ENCODE results near the gene FAM120A. TPM values are rescaled to one million over a fixed set of nuclear protein-coding genes. Genes with fewer than 3 reads are reported as not detected.

The FAM120A gene
- total RNA-seq, 1 donor from 2014 or later = 57.7 TPM

DNA sequence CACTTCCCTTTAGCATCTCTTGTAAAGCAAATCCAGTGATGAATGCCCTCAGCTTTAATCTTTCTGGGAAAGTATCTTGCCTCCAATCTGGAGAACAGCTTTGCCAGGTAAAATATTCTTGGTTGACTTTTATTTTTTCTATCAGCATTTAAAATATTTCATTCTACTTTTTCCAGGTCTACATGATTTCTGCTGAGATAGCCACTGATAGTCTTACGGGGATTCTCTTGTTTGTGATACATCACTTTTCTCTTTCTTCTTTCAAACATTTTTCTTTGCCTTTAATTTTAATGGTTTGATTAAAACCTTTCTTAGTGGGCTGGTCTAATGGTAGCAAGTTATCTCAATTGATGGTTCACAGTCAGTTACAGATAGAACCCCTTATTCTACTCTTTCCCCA, 33.9 kb upstream of the FAM120A start:
- Histone ChIP-seq H3K9me3 (ENCODE audit: insufficient read depth, low read depth, low read length) (peaks cover 9% of the 10 kb centered on the region), H3K79me2 (ENCODE audit: insufficient read depth, low read length) (no peaks in the 10 kb centered on the region), H3K4me3 (ENCODE audit: insufficient read depth, low read depth, low read length) (no peak overlapping the region), H3K27me3 (ENCODE audit: insufficient read depth, low read length) (no peaks in the 10 kb centered on the region), H3K36me3 (ENCODE audit: insufficient read depth, low read length) (no peaks in the 10 kb centered on the region), H2AFZ (ENCODE audit: low read depth, low read length) (no peak overlapping the region), H3K4me1 (ENCODE audit: insufficient read depth, low read length) (no peaks in the 10 kb centered on the region), H3K27ac (ENCODE audit: low read depth, low read length) (no peak overlapping the region), H3K9ac (ENCODE audit: low read length) (no peak overlapping the region), H3K4me2 (ENCODE audit: low read length) (no peak overlapping the region), H4K20me1 (ENCODE audit: insufficient read depth, low read length) (no peaks in the 10 kb centered on the region)
- DNase-seq (ENCODE audit: low read depth) = no peak
- no peak overlapping the region for H3K27ac Mint-ChIP-seq (ENCODE audit: unreplicated experiment)
- no peaks in the 10 kb centered on the region for H3K4me1 Mint-ChIP-seq (ENCODE audit: low read depth, unreplicated experiment)
- no peaks in the 10 kb centered on the region for H3K27me3 Mint-ChIP-seq (ENCODE audit: low read depth, unreplicated experiment)
- H3K9me3 Mint-ChIP-seq (ENCODE audit: unreplicated experiment) = peaks cover 24% of the 10 kb centered on the region
- H3K36me3 Mint-ChIP-seq (ENCODE audit: low read depth, unreplicated experiment) = peaks cover 2% of the 10 kb centered on the region
- no peak overlapping the region for H3K4me3 Mint-ChIP-seq (ENCODE audit: unreplicated experiment)
- no peak for FAIRE-seq
- no peak for TF ChIP-seq EZH2 (IDR thresholded peaks at IDR 0.05; ENCODE audit: insufficient read depth, low read length)

DNA sequence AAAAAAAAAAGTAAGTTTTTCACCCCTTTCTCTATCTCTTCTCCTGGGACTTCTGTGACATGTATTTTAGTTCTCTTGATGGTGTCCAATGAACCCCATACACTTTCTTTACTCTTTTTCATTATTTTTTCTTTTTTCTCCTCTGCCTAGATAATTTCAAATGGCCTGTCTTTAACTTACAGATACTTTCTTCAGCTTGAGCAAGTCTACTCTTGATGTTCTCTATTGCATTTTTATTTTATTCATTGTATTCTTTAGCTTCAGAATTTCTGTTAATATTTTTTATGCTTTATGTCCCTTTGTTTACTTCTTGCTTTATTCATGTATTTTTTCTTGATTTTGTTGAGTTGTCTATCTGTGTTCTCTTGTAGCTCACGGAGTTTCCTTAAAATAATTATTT, 32.5 kb upstream of the FAM120A start:
- no peak for TF ChIP-seq EZH2 (IDR thresholded peaks at IDR 0.05; ENCODE audit: insufficient read depth, low read length)
- TF ChIP-seq, protein P1, sequence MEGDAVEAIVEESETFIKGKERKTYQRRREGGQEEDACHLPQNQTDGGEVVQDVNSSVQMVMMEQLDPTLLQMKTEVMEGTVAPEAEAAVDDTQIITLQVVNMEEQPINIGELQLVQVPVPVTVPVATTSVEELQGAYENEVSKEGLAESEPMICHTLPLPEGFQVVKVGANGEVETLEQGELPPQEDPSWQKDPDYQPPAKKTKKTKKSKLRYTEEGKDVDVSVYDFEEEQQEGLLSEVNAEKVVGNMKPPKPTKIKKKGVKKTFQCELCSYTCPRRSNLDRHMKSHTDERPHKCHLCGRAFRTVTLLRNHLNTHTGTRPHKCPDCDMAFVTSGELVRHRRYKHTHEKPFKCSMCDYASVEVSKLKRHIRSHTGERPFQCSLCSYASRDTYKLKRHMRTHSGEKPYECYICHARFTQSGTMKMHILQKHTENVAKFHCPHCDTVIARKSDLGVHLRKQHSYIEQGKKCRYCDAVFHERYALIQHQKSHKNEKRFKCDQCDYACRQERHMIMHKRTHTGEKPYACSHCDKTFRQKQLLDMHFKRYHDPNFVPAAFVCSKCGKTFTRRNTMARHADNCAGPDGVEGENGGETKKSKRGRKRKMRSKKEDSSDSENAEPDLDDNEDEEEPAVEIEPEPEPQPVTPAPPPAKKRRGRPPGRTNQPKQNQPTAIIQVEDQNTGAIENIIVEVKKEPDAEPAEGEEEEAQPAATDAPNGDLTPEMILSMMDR (IDR thresholded peaks at IDR 0.05; ENCODE audit: insufficient read depth, low read depth, low read length) = no peak
- Histone ChIP-seq H3K4me2 (ENCODE audit: low read length) (no peak overlapping the region), H3K9ac (ENCODE audit: low read length) (no peak overlapping the region), H3K79me2 (ENCODE audit: insufficient read depth, low read length) (no peaks in the 10 kb centered on the region), H3K4me3 (ENCODE audit: insufficient read depth, low read depth, low read length) (no peak overlapping the region), H3K36me3 (ENCODE audit: insufficient read depth, low read length) (no peaks in the 10 kb centered on the region), H3K27me3 (ENCODE audit: insufficient read depth, low read length) (no peaks in the 10 kb centered on the region), H3K9me3 (ENCODE audit: insufficient read depth, low read depth, low read length) (peaks cover 9% of the 10 kb centered on the region), H2AFZ (ENCODE audit: low read depth, low read length) (no peak overlapping the region), H4K20me1 (ENCODE audit: insufficient read depth, low read length) (no peaks in the 10 kb centered on the region), H3K27ac (ENCODE audit: low read depth, low read length) (no peak overlapping the region), H3K4me1 (ENCODE audit: insufficient read depth, low read length) (no peaks in the 10 kb centered on the region)
- Mint-ChIP-seq H3K4me3 (ENCODE audit: unreplicated experiment) (no peak overlapping the region), H3K36me3 (ENCODE audit: low read depth, unreplicated experiment) (peaks cover 2% of the 10 kb centered on the region), H3K4me1 (ENCODE audit: low read depth, unreplicated experiment) (no peaks in the 10 kb centered on the region), H3K9me3 (ENCODE audit: unreplicated experiment) (peaks cover 19% of the 10 kb centered on the region), H3K27me3 (ENCODE audit: low read depth, unreplicated experiment) (no peaks in the 10 kb centered on the region), H3K27ac (ENCODE audit: unreplicated experiment) (no peak overlapping the region)
- FAIRE-seq (no peak), DNase-seq (ENCODE audit: low read depth) (no peak)

GRCh38 chr9:93422977-93423616, 28.4 kb upstream of the FAM120A start:
- H3K4me1 Mint-ChIP-seq (ENCODE audit: low read depth, unreplicated experiment) = no peaks in the 10 kb centered on the region
- no peak overlapping the region for H3K4me3 ChIP-seq (ENCODE audit: insufficient read depth, low read depth, low read length)
- TF ChIP-seq, protein P1 (IDR thresholded peaks at IDR 0.05; ENCODE audit: insufficient read depth, low read depth, low read length) = no peak
- TF ChIP-seq EZH2 (IDR thresholded peaks at IDR 0.05; ENCODE audit: insufficient read depth, low read length) = no peak

More at GRCh38 chr9:93422977-93423616, 28.4 kb upstream of the FAM120A start:
- peaks cover 5% of the 10 kb centered on the region for H3K9me3 ChIP-seq (ENCODE audit: insufficient read depth, low read depth, low read length)
- peaks cover 8% of the 10 kb centered on the region for H3K9me3 Mint-ChIP-seq (ENCODE audit: unreplicated experiment)
- DNase-seq (ENCODE audit: low read depth) (no peak), FAIRE-seq (no peak)
- H3K27ac ChIP-seq (ENCODE audit: low read depth, low read length) = no peak overlapping the region
- H3K79me2 ChIP-seq (ENCODE audit: insufficient read depth, low read length) = no peaks in the 10 kb centered on the region
- no peak overlapping the region for H3K4me3 Mint-ChIP-seq (ENCODE audit: unreplicated experiment)
- no peaks in the 10 kb centered on the region for H4K20me1 ChIP-seq (ENCODE audit: insufficient read depth, low read length)
- no peak overlapping the region for H3K4me2 ChIP-seq (ENCODE audit: low read length)
- no peak overlapping the region for H3K9ac ChIP-seq (ENCODE audit: low read length)
- no peak overlapping the region for H2AFZ ChIP-seq (ENCODE audit: low read depth, low read length)
- H3K36me3 ChIP-seq (ENCODE audit: insufficient read depth, low read length) = no peaks in the 10 kb centered on the region
- H3K27me3 Mint-ChIP-seq (ENCODE audit: low read depth, unreplicated experiment) = no peaks in the 10 kb centered on the region
- no peak overlapping the region for H3K27ac Mint-ChIP-seq (ENCODE audit: unreplicated experiment)
- no peaks in the 10 kb centered on the region for H3K4me1 ChIP-seq (ENCODE audit: insufficient read depth, low read length)
- peaks cover 2% of the 10 kb centered on the region for H3K36me3 Mint-ChIP-seq (ENCODE audit: low read depth, unreplicated experiment)
- no peaks in the 10 kb centered on the region for H3K27me3 ChIP-seq (ENCODE audit: insufficient read depth, low read length)
